GM23338 (cell line): ENCODE results near the gene KLKB1. TPM values are rescaled to one million over a fixed set of nuclear protein-coding genes. Genes with fewer than 3 reads are reported as not detected.

Source experiments
- ATAC-seq: fragments of 200-7000 bp; cut with Tn5 transposase; 3 replicates; pipeline ENCODE4 v1.9.1; 2020
- DNase-seq: peaks from one replicate; pipeline ENCODE4 v3.0.0-alpha.2; 2015; ENCODE audit warnings: low spot score
- H2AFZ ChIP-seq: fragments of 200-600 bp; sonication (generic); 2 replicates; pipeline ENCODE4 v1.8.0; 2016; ENCODE audit warnings: antibody characterized with exemption, mild to moderate bottlenecking, moderate library complexity
- H3F3A ChIP-seq: fragments of 200-600 bp; sonication (generic); replicated peaks from 2 replicates; pipeline ENCODE4 v1.8.0; 2017; ENCODE audit warnings: antibody characterized with exemption, mixed run types, low read depth
- H3K27ac ChIP-seq: fragments of 200-600 bp; sonication (generic); 2 replicates; pipeline ENCODE4 v1.6.1; 2016; ENCODE audit warnings: low read depth
- H3K27me3 ChIP-seq: fragments of 200-600 bp; sonication (generic); 2 replicates; pipeline ENCODE4 v1.8.0; 2016; ENCODE audit warnings: mild to moderate bottlenecking, mixed run types, moderate library complexity; ENCODE audit not compliant: insufficient read depth
- H3K36me3 ChIP-seq: fragments of 200-600 bp; sonication (generic); 2 replicates; pipeline ENCODE4 v1.8.0; 2016; ENCODE audit warnings: mild to moderate bottlenecking; ENCODE audit not compliant: insufficient read depth
- H3K4me1 ChIP-seq: fragments of 200-600 bp; sonication (generic); 2 replicates; pipeline ENCODE4 v1.8.0; 2016; ENCODE audit warnings: mild to moderate bottlenecking, moderate library complexity; ENCODE audit not compliant: insufficient read depth
- H3K4me2 ChIP-seq: fragments of 200-600 bp; sonication (generic); 2 replicates; pipeline ENCODE4 v1.7.1; 2017; ENCODE audit warnings: mixed run types
- H3K4me3 ChIP-seq: fragments of 200-600 bp; sonication (generic); 2 replicates; pipeline ENCODE4 v1.6.1; 2016; ENCODE audit warnings: mixed run types
- H3K79me2 ChIP-seq: fragments of 200-600 bp; sonication (generic); replicated peaks from 2 replicates; pipeline ENCODE4 v1.8.0; 2017; ENCODE audit warnings: mild to moderate bottlenecking; ENCODE audit not compliant: insufficient read depth
- H3K9me2 ChIP-seq: fragments of 200-600 bp; sonication (generic); 2 replicates; pipeline ENCODE4 v1.8.0; 2017; ENCODE audit not compliant: insufficient read depth
- H4K20me1 ChIP-seq: fragments of 200-600 bp; sonication (generic); replicated peaks from 2 replicates; pipeline ENCODE4 v1.8.0; 2017; ENCODE audit warnings: mild to moderate bottlenecking; ENCODE audit not compliant: insufficient read depth
- H3K27ac Mint-ChIP-seq: 2 replicates; pipeline ENCODE4 v1.8.0; 2020; ENCODE audit warnings: inconsistent platforms, mild to moderate bottlenecking, moderate library complexity, mixed read lengths
- H3K27me3 Mint-ChIP-seq: 3 replicates; pipeline ENCODE4 v1.8.0; 2022; ENCODE audit warnings: low read depth, mild to moderate bottlenecking, moderate library complexity, mixed read lengths, inconsistent platforms; ENCODE audit not compliant: insufficient read depth, poor library complexity
- H3K36me3 Mint-ChIP-seq: 3 replicates; pipeline ENCODE4 v1.8.0; 2021; ENCODE audit warnings: low read depth, mild to moderate bottlenecking, inconsistent platforms, moderate library complexity, mixed read lengths
- H3K4me1 Mint-ChIP-seq: 3 replicates; pipeline ENCODE4 v1.8.0; 2020; ENCODE audit warnings: mild to moderate bottlenecking, inconsistent platforms, mixed read lengths
- H3K4me3 Mint-ChIP-seq: 3 replicates; pipeline ENCODE4 v1.8.0; 2021; ENCODE audit warnings: moderate library complexity, mild to moderate bottlenecking, inconsistent platforms, mixed read lengths
- H3K9me3 Mint-ChIP-seq: 3 replicates; pipeline ENCODE4 v1.8.0; 2020; ENCODE audit warnings: moderate library complexity, mild to moderate bottlenecking, inconsistent platforms, mixed read lengths
- CREB1 ChIP-seq: fragments of 250-450 bp; sonication (Bioruptor Pico); IDR thresholded peaks from 2 replicates; pipeline ENCODE4 v1.5.0; 2020; ENCODE audit warnings: low read depth, mild to moderate bottlenecking, moderate library complexity
- CTCF ChIP-seq, 2 experiments: fragments of 200-600 bp in 1 of 2; sonication (generic) in 1 of 2; conservative IDR thresholded peaks; 2 replicates each; pipeline versions ENCODE4 v1.5.1 to v1.6.1; 2016 to 2017; ENCODE audit warnings: antibody characterized with exemption in 2 of 2, low read depth in 2 of 2, mild to moderate bottlenecking in 2 of 2, moderate library complexity in 1 of 2
- ETS1 ChIP-seq: IDR thresholded peaks from 2 replicates; pipeline ENCODE4 v1.6.1; 2016; ENCODE audit warnings: antibody characterized with exemption
- EZH2 ChIP-seq: fragments of 200-600 bp; sonication (generic); IDR thresholded peaks from one replicate; pipeline ENCODE4 v1.8.0; 2017; ENCODE audit warnings: antibody characterized with exemption, mild to moderate bottlenecking, low read depth; ENCODE audit not compliant: unreplicated experiment
- EZH2phosphoT487 ChIP-seq: fragments of 200-600 bp; sonication (generic); IDR thresholded peaks from one replicate; pipeline ENCODE4 v1.8.1; 2018; ENCODE audit warnings: antibody characterized with exemption; ENCODE audit not compliant: unreplicated experiment
- JUNB ChIP-seq: IDR thresholded peaks from one replicate; pipeline ENCODE4 v1.6.1; 2016; ENCODE audit warnings: antibody characterized with exemption; ENCODE audit not compliant: unreplicated experiment
- NANOG ChIP-seq: IDR thresholded peaks from 2 replicates; pipeline ENCODE4 v1.6.1; 2016; ENCODE audit warnings: antibody characterized with exemption, borderline replicate concordance
- POLR2AphosphoS5 ChIP-seq: IDR thresholded peaks from 2 replicates; pipeline ENCODE4 v1.6.1; 2016; ENCODE audit warnings: antibody characterized with exemption, low read depth
- REST ChIP-seq: IDR thresholded peaks from one replicate; pipeline ENCODE4 v1.6.1; 2018; ENCODE audit warnings: antibody characterized with exemption; ENCODE audit not compliant: unreplicated experiment
- STAT1 ChIP-seq: IDR thresholded peaks from one replicate; pipeline ENCODE4 v1.6.1; 2016; ENCODE audit warnings: antibody characterized with exemption; ENCODE audit not compliant: unreplicated experiment
- ZNF114 ChIP-seq: fragments of 250-450 bp; sonication (Bioruptor Pico); IDR thresholded peaks from 2 replicates; pipeline ENCODE4 v1.5.0; 2020; ENCODE audit warnings: mild to moderate bottlenecking, moderate library complexity
- ZNF331 ChIP-seq: fragments of 250-450 bp; sonication (Bioruptor Pico); IDR thresholded peaks from 2 replicates; pipeline ENCODE4 v1.5.0; 2020; ENCODE audit warnings: low read depth, mild to moderate bottlenecking, moderate library complexity
- ZNF462 ChIP-seq: fragments of 250-450 bp; sonication (Bioruptor Pico); IDR thresholded peaks from 2 replicates; pipeline ENCODE4 v1.5.0; 2020; ENCODE audit warnings: mild to moderate bottlenecking, moderate library complexity
- polyA plus RNA-seq: library from polyadenylated mRNA; unstranded; fragments of >200 nt; fragmentation: Nextera tagmentation; extraction: Ambion mirVana; gene quantifications from 2 replicates; pipeline ENCODE4 v1.2.1, GENCODE V29; 2016
- total RNA-seq: library from RNA; depleted of rRNA; stranded (reverse); fragments of >200 nt; shearing (Covaris generic); gene quantifications from 2 replicates; pipeline ENCODE4 v1.2.3, GENCODE V29; 2014

Gene KLKB1
- total and polyA plus RNA-seq, 2 experiments from 2014 or later: 8.6 to 10.9 TPM

GRCh38 chr4:186299291-186299690 lies 72.0 kb downstream of the KLKB1 start:
- H3K27ac ChIP-seq: no peak overlapping the region
- DNase-seq: no peak
- H3K79me2 ChIP-seq: no peaks in the 10 kb centered on the region
- Mint-ChIP-seq H3K27ac (no peak overlapping the region), H3K4me1 (peaks cover 14% of the 10 kb centered on the region), H3K9me3 (no peaks in the 10 kb centered on the region), H3K4me3 (no peak overlapping the region), H3K36me3 (no peaks in the 10 kb centered on the region), H3K27me3 (peaks cover 2% of the 10 kb centered on the region)
- no peaks in the 10 kb centered on the region for H4K20me1 ChIP-seq
- H3F3A ChIP-seq: no peaks in the 10 kb centered on the region; the same call in 1 of the 2 replicates
- H3K4me1 ChIP-seq: peaks cover 9% of the 10 kb centered on the region; the same call in 1 of the 2 replicates
- ATAC-seq: no peak
- no peaks in the 10 kb centered on the region for H3K36me3 ChIP-seq
- no peak overlapping the region for H3K4me3 ChIP-seq
- no peak overlapping the region for H3K4me2 ChIP-seq
- TF ChIP-seq ZNF114 (CRISPR knock-in tag): no peak
- no peak for TF ChIP-seq JUNB
- TF ChIP-seq REST: no peak
- TF ChIP-seq ZNF462 (CRISPR knock-in tag): no peak
- TF ChIP-seq ETS1: no peak
- no peak for TF ChIP-seq CREB1 (CRISPR knock-in tag)
- no peak for TF ChIP-seq EZH2phosphoT487
- no peak for TF ChIP-seq POLR2AphosphoS5
- no peak for TF ChIP-seq CTCF (conservative IDR thresholded peaks at IDR 0.05; ENCODE audit: low read depth in 2 of 2)
- TF ChIP-seq ZNF331 (CRISPR knock-in tag): no peak
- TF ChIP-seq EZH2: no peak
- TF ChIP-seq NANOG: no peak
- TF ChIP-seq STAT1: no peak
- H3K27me3 ChIP-seq: peaks cover 8% of the 10 kb centered on the region; the same call in 1 of the 2 replicates
- H3K9me2 ChIP-seq: no peaks in the 10 kb centered on the region
- no peak overlapping the region for H2AFZ ChIP-seq
